Upper lobe of left lung (tissue), 6 donors: ENCODE results near the gene CACNA1D. TPM values are rescaled to one million over a fixed set of nuclear protein-coding genes. Genes with fewer than 3 reads are reported as not detected.

Source experiments
- ATAC-seq, 2 donors: fragments of 200-7000 bp; cut with Tn5 transposase; one replicate each; pipeline ENCODE4 v1.9.1; 2022; ENCODE audit warnings: mild to moderate bottlenecking in 2 of 2, moderate library complexity in 2 of 2; ENCODE audit not compliant: low FRiP score in 2 of 2
- DNase-seq, 2 donors: peaks; one replicate each; pipeline ENCODE4 v3.0.0-alpha.2; 2019 to 2020
- H3K27ac ChIP-seq, 4 donors: fragments of 200-600 bp; sonication (generic); one replicate each; pipeline ENCODE4 v1.5.1; 2016 to 2019
- H3K27me3 ChIP-seq, 4 donors: fragments of 200-600 bp; sonication (generic); one replicate each; pipeline ENCODE4 v1.5.1; 2017 to 2019
- H3K36me3 ChIP-seq, 4 donors: fragments of 200-600 bp; sonication (generic); one replicate each; pipeline ENCODE4 v1.5.1; 2016 to 2019
- H3K4me1 ChIP-seq, 4 donors: fragments of 200-600 bp; sonication (generic); one replicate each; pipeline ENCODE4 v1.5.1; 2018 to 2019
- H3K4me3 ChIP-seq, 4 donors: fragments of 200-600 bp; sonication (generic); one replicate each; pipeline ENCODE4 v1.5.1; 2017 to 2019; ENCODE audit warnings: mild to moderate bottlenecking in 2 of 4, moderate library complexity in 1 of 4
- H3K9me3 ChIP-seq, 4 donors: fragments of 200-600 bp; sonication (generic); one replicate each; pipeline ENCODE4 v1.5.1; 2018 to 2019
- CTCF ChIP-seq, 6 experiments: fragments of 450-650 bp in 4 of 6; fragments of 200-600 bp in 2 of 6; sonication (generic) in 2 of 6; IDR thresholded peaks; one replicate each; pipeline ENCODE4 v1.5.1; 2016 to 2019; ENCODE audit warnings: antibody characterized with exemption in 6 of 6
- EP300 ChIP-seq, 4 donors: sonication (generic); formaldehyde crosslinking; IDR thresholded peaks; one replicate each; pipeline ENCODE4 v1.5.1; 2017; ENCODE audit warnings: antibody characterized with exemption in 4 of 4, control low read depth in 2 of 4
- POLR2A ChIP-seq, 4 donors: fragments of 450-650 bp; IDR thresholded peaks; one replicate each; pipeline ENCODE4 v1.5.1; 2016 to 2017; ENCODE audit warnings: antibody characterized with exemption in 4 of 4, mild to moderate bottlenecking in 2 of 4
- POLR2AphosphoS5 ChIP-seq, 2 donors: sonication (generic); formaldehyde crosslinking; IDR thresholded peaks; one replicate each; pipeline ENCODE4 v1.5.1; 2017; ENCODE audit warnings: antibody characterized with exemption in 2 of 2
- WGBS, 2 donors: methylation state at CpG; one replicate each; pipeline ENCODE4 v1.1.5; 2017 to 2018; 5-methylcytosine and 5-hydroxymethylcytosine counted together
- total RNA-seq, 6 donors: library from RNA; depleted of rRNA in 4 of 6; stranded (reverse); fragments of >200 nt in 4 of 6; gene quantifications; one replicate each; pipeline versions ENCODE4 v1.1.0 to v1.2.1, GENCODE V29; 2016 to 2021
- donor health status: DM: no; HTN: no; CAD: no; lungs with moderate emphysema.
- donor health status: DM: no; HTN: yes; CAD: no; lungs with severe emphysema.

Gene CACNA1D
- total RNA-seq, 6 donors from 2014 or later = 17.2 to 221 (median 30.2) TPM

- TF ChIP-seq EP300 (IDR thresholded peaks at IDR 0.05) (no peak), CTCF (IDR thresholded peaks at IDR 0.05) (no peak), POLR2AphosphoS5 (IDR thresholded peaks at IDR 0.05) (no peak), POLR2A (IDR thresholded peaks at IDR 0.05) (no peak)
- H3K36me3 ChIP-seq = no peaks in the 10 kb centered on the region
- no peaks in the 10 kb centered on the region for H3K27me3 ChIP-seq
- H3K4me1 ChIP-seq = no peaks in the 10 kb centered on the region
- no peak overlapping the region for H3K27ac ChIP-seq
- H3K4me3 ChIP-seq = no peak overlapping the region
- H3K9me3 ChIP-seq = no peaks in the 10 kb centered on the region
- DNase-seq = no peak
- ATAC-seq = no peak
- WGBS, 2 donors = 74 to 86% methylated on average over 6 of the region's 6 CpGs
Observed at GRCh38 chr3:53585627-53586026, 91.2 kb downstream of the CACNA1D start.

DNA sequence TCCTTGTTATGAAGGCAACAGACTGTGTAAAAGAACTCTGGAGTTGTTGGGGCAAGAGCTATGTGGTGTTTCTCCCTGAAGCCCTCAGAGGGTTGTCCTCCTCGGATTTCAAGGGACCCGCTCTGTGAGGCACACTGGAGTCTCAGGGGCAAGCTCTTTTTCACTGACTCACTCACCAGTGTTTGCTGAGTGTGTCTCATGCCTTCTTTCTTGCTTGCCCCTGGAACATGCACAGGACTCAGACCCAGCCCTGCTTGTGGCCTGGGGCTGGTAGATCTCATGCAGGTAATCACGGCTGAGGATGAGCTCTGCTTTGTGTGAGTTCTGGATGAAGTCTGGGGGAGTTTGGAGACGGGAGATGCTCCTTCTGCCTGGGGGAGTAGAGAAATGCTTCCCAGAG, 93.7 kb downstream of the CACNA1D start:
- no peak overlapping the region for H3K27ac ChIP-seq
- no peaks in the 10 kb centered on the region for H3K27me3 ChIP-seq
- TF ChIP-seq POLR2A (IDR thresholded peaks at IDR 0.05) (no peak), POLR2AphosphoS5 (IDR thresholded peaks at IDR 0.05) (no peak), CTCF (IDR thresholded peaks at IDR 0.05) (no peak), EP300 (IDR thresholded peaks at IDR 0.05) (no peak)
- no peak overlapping the region for H3K4me3 ChIP-seq
- DNase-seq (no peak), ATAC-seq (no peak)
- no peaks in the 10 kb centered on the region for H3K36me3 ChIP-seq
- WGBS, 2 donors = 70 to 86% methylated on average over 4 of the region's 4 CpGs
- no peaks in the 10 kb centered on the region for H3K9me3 ChIP-seq
- H3K4me1 ChIP-seq = no peaks in the 10 kb centered on the region

DNA sequence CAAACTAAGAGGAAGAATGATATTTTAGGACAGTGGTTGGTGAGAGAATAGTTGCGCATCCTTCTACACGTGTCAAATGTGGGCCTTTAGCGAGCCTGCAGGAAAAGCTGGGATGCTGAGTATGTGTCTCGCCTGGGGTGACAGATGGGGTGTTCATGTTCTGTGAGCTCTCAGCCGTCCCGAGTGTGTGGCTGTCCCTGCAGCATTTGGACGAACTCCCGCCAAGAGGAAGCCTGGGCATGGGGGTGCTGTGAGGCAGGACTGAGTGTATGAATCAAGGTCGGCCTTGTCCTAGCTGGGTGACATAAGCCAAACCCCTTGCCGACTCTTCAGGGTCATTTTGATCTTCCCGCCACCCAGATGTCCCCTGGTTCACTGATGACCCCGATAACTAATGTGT, 94.8 kb downstream of the CACNA1D start:
- ATAC-seq (no peak), DNase-seq (no peak)
- no peaks in the 10 kb centered on the region for H3K27me3 ChIP-seq
- H3K27ac ChIP-seq = no peak overlapping the region
- H3K9me3 ChIP-seq = no peaks in the 10 kb centered on the region
- 83 to 92% methylated on average over 11 to 12 of the region's 12 CpGs for WGBS, 2 donors
- no peak for TF ChIP-seq CTCF (IDR thresholded peaks at IDR 0.05)
- no peak for TF ChIP-seq EP300 (IDR thresholded peaks at IDR 0.05)
- H3K4me1 ChIP-seq = peaks cover 0 to 6% (median 0%) of the 10 kb centered on the region in 4 donors
- H3K4me3 ChIP-seq = no peak overlapping the region
- no peaks in the 10 kb centered on the region for H3K36me3 ChIP-seq

GRCh38 chr3:53589806-53590205, 95.4 kb downstream of the CACNA1D start:
- no peaks in the 10 kb centered on the region for H3K9me3 ChIP-seq
- no peak overlapping the region for H3K27ac ChIP-seq
- peaks cover 0 to 6% (median 0%) of the 10 kb centered on the region in 4 donors for H3K4me1 ChIP-seq
- ATAC-seq = no peak
- H3K36me3 ChIP-seq = no peaks in the 10 kb centered on the region
- no peak for DNase-seq
- no peak overlapping the region for H3K4me3 ChIP-seq
- H3K27me3 ChIP-seq = no peaks in the 10 kb centered on the region
- TF ChIP-seq POLR2AphosphoS5 (IDR thresholded peaks at IDR 0.05) (no peak), EP300 (IDR thresholded peaks at IDR 0.05) (no peak), POLR2A (IDR thresholded peaks at IDR 0.05) (no peak), CTCF (IDR thresholded peaks at IDR 0.05) (no peak)

GRCh38 chr3:53590606-53591005, 96.2 kb downstream of the CACNA1D start:
- no peak overlapping the region for H3K27ac ChIP-seq
- H3K4me3 ChIP-seq = no peak overlapping the region
- ATAC-seq (no peak), DNase-seq (no peak)
- H3K36me3 ChIP-seq = no peaks in the 10 kb centered on the region
- H3K4me1 ChIP-seq = peaks cover 0 to 6% (median 0%) of the 10 kb centered on the region in 4 donors
- WGBS, 2 donors = 92 to 98% methylated on average over 7 to 8 of the region's 8 CpGs
- no peaks in the 10 kb centered on the region for H3K27me3 ChIP-seq
- H3K9me3 ChIP-seq = no peaks in the 10 kb centered on the region
- no peak for TF ChIP-seq CTCF (IDR thresholded peaks at IDR 0.05)
- TF ChIP-seq POLR2AphosphoS5 (IDR thresholded peaks at IDR 0.05) = no peak
- TF ChIP-seq POLR2A (IDR thresholded peaks at IDR 0.05) = no peak
- no peak for TF ChIP-seq EP300 (IDR thresholded peaks at IDR 0.05)
